GM12864 (cell line): ENCODE data around the gene CHI3L2.

ENCODE experiments used
- DNase-seq: peaks from one replicate; pipeline ENCODE4 v3.0.0-alpha.2; 2011; ENCODE audit warnings: low read depth
- H3K4me3 ChIP-seq: 2 replicates; pipeline ENCODE4 v1.5.1; 2011; ENCODE audit warnings: mild to moderate bottlenecking, low read depth, low read length, control low read depth
- TF ChIP-seq, protein P1 (sequence below): IDR thresholded peaks from 2 replicates; pipeline ENCODE4 v1.5.1; 2011; ENCODE audit warnings: low read depth, mild to moderate bottlenecking, moderate library complexity, low read length, control low read depth, inconsistent platforms; ENCODE audit errors: missing control alignments

The CHI3L2 gene

DNA sequence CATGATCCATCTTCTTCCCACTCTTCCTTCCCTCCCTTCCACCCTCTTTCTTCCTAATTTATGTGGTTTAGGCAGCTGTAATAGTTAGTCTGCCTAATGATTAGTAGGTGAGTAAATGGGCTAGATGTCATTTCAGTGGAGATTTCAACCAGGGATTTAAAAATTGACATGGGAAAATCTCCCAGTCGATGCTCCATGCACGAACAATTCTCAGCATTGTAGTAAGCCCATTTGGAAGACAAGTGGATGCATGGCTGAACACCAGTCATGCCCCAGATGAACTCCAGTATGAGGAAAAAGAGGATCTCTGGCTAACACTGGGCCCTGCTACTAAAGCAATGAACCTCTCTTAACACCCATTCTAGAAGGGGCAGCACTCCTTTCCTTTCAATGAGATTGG, 25.3 kb downstream of the CHI3L2 start:
- no peak for DNase-seq
- no peak overlapping the region for H3K4me3 ChIP-seq
- TF ChIP-seq, protein P1, sequence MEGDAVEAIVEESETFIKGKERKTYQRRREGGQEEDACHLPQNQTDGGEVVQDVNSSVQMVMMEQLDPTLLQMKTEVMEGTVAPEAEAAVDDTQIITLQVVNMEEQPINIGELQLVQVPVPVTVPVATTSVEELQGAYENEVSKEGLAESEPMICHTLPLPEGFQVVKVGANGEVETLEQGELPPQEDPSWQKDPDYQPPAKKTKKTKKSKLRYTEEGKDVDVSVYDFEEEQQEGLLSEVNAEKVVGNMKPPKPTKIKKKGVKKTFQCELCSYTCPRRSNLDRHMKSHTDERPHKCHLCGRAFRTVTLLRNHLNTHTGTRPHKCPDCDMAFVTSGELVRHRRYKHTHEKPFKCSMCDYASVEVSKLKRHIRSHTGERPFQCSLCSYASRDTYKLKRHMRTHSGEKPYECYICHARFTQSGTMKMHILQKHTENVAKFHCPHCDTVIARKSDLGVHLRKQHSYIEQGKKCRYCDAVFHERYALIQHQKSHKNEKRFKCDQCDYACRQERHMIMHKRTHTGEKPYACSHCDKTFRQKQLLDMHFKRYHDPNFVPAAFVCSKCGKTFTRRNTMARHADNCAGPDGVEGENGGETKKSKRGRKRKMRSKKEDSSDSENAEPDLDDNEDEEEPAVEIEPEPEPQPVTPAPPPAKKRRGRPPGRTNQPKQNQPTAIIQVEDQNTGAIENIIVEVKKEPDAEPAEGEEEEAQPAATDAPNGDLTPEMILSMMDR: no peak

DNA sequence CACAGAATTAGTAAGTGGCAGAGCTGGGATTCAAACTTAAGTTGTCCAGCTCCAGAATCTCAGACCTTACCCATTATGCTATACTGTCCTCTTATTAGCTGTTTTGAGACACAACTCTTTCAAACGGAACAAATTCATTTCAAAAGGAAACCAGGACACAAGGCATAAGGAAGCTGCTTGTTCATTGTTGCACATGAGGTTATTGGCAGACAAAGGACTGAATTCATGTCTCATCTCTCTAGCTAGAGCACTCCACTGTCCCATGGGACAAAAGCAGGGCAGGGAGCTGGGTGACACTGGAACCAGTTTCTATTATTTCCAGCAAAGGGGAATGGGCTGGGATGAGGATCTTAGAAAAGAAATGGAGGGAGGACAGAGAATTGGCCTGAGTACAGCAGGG, 26.4 kb downstream of the CHI3L2 start:
- H3K4me3 ChIP-seq: no peak overlapping the region
- TF ChIP-seq, protein P1: no peak
- no peak for DNase-seq

- TF ChIP-seq, protein P1: no peak
- DNase-seq: no peak
- H3K4me3 ChIP-seq: no peak overlapping the region
Measured at GRCh38 chr1:111256988-111257658, 29.6 kb downstream of the CHI3L2 start.

GRCh38 chr1:111267801-111268508, 40.4 kb downstream of the CHI3L2 start:
- TF ChIP-seq, protein P1: no peak
- DNase-seq: no peak
- no peak overlapping the region for H3K4me3 ChIP-seq

DNA sequence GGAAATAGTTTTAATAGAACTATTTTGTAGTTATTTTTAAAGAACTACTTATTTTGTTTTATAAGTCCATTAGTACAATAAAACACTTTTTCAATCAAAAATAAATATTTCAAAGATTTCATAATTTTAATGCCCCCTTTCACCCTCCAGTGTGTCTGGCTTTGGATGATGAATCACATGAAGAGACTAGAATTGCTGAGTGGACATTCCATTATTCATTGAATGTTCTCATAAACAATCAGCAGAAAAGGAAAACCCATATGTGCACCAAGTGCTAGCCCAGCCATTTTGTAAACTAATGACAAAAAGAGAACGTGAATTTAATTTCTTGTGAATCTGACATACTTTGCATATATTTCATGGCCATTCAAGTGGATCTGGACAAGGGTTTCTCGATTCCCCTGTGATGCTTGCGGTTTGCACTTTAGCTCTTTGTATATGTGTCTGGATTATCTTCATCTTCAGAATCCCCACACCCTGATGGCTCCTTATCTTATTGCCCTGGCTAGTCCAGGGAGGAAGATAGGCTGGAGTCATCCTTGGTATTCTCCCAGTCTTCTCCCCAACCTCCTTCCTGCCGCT, 42.4 kb downstream of the CHI3L2 start:
- DNase-seq: no peak
- TF ChIP-seq, protein P1: no peak
- no peak overlapping the region for H3K4me3 ChIP-seq

DNA sequence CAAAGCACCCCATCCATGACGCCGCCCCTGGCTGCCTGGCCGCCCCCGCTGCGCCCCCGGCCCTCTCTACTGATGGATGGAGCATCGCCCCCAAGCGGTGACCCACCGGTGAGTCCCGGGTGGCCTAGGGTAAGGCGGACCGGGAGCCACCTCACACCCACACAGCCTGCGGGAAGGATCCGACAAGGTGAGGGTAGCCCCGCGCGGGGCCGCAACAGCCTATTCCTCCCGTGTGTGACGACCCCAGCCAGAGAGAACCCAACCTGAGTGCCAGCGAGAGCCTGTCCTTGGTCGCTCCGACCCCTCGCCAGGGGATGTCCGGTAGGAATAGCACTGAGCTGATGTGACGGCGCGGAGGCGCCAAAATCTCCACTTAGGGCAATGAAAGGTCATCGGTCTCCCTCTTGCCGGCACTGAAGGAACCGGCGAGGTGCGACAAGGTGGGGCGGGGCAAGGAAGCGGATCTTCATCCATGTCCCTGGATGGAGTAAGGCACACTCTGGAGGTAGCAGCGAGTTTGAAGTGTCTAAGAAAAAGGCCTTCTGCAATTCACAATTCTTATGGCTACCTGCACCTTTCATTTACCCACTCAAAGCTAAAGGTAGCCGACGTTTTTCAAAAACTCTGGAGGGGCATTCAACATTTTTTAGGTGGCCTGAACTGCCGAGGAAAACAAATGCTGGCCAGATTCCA, 43.4 kb downstream of the CHI3L2 start:
- no peak overlapping the region for H3K4me3 ChIP-seq
- TF ChIP-seq, protein P1: no peak

More for the DNA sequence above, 43.4 kb downstream of the CHI3L2 start:
- no peak for DNase-seq
